Ishikawa (cell line): Measurements from ENCODE around the gene CLDN14.

Experiments used
- CEBPB ChIP-seq: IDR thresholded peaks from 2 replicates; pipeline ENCODE4 v1.6.1; 2012
- CREB1 ChIP-seq: IDR thresholded peaks from 2 replicates; pipeline ENCODE4 v1.6.1; 2012; ENCODE audit warnings: low read depth
- EP300 ChIP-seq: IDR thresholded peaks from 2 replicates; pipeline ENCODE4 v1.6.1; 2012; ENCODE audit warnings: borderline replicate concordance
- FOXM1 ChIP-seq: IDR thresholded peaks from 2 replicates; pipeline ENCODE4 v1.6.1; 2012; ENCODE audit warnings: low read depth, borderline replicate concordance
- RAD21 ChIP-seq: IDR thresholded peaks from 2 replicates; pipeline ENCODE4 v1.6.1; 2012; ENCODE audit warnings: low read depth
- TCF12 ChIP-seq: IDR thresholded peaks from 2 replicates; pipeline ENCODE4 v1.6.1; 2012; ENCODE audit warnings: low read depth
- USF1 ChIP-seq: IDR thresholded peaks from 2 replicates; pipeline ENCODE4 v1.6.1; 2012

- no peak for TF ChIP-seq USF1
- TF ChIP-seq EP300 = no peak
- TF ChIP-seq TCF12 = no peak
- TF ChIP-seq CEBPB = no peak
- no peak for TF ChIP-seq RAD21
- TF ChIP-seq FOXM1 = no peak
- TF ChIP-seq CREB1 = no peak
These were observed 696 bp upstream of the CLDN14 start for GRCh38 chr21:36480618-36481017.
